GM12892 (cell line): ENCODE results near the gene LZTS2.

Experiments used
- POLR2A ChIP-seq: IDR thresholded peaks from 2 replicates; pipeline ENCODE4 v1.6.1; 2011; ENCODE audit warnings: low read depth, low read length, control low read depth
- POLR2AphosphoS5 ChIP-seq: IDR thresholded peaks from 2 replicates; pipeline ENCODE4 v1.6.1; 2011; ENCODE audit warnings: low read depth, low read length, control low read depth

- TF ChIP-seq POLR2AphosphoS5 (no peak), POLR2A (no peak)
These were observed 22.7 kb upstream of the LZTS2 start for GRCh38 chr10:100976906-100977305.
